SK-N-SH (cell line): ENCODE measurements around the gene MYL1.

ENCODE experiments used
- ELF1 ChIP-seq: IDR thresholded peaks from 2 replicates; pipeline ENCODE4 v1.4.0; 2012
- EP300 ChIP-seq, 2 experiments: IDR thresholded peaks; 2 replicates each; pipeline versions ENCODE4 v1.4.0 to v1.6.1; 2012; ENCODE audit warnings: borderline replicate concordance in 1 of 2, low read depth in 1 of 2, low read length in 1 of 2
- FOXJ3 ChIP-seq: sonication (generic); formaldehyde crosslinking; IDR thresholded peaks from 2 replicates; pipeline ENCODE4 v1.5.1; 2020; ENCODE audit warnings: mild to moderate bottlenecking, missing genetic modification reagents
- RCOR1 ChIP-seq: fragments of 150-350 bp; IDR thresholded peaks from 2 replicates; pipeline ENCODE4 v1.6.1; 2017; ENCODE audit warnings: antibody characterized with exemption, low read length
- SIN3A ChIP-seq: IDR thresholded peaks from 2 replicates; pipeline ENCODE4 v1.6.1; 2012; ENCODE audit warnings: low read depth, mild to moderate bottlenecking, low read length, moderate library complexity, borderline replicate concordance
- SMC3 ChIP-seq: IDR thresholded peaks from 2 replicates; pipeline ENCODE4 v1.6.1; 2012; ENCODE audit warnings: low read depth, low read length, improper control_type of control experiment
- TF ChIP-seq, protein P1 (sequence below): fragments of 200-600 bp; sonication (generic); IDR thresholded peaks from 2 replicates; pipeline ENCODE4 v1.6.1; 2017; ENCODE audit warnings: antibody characterized with exemption, mild to moderate bottlenecking, moderate library complexity
- TF ChIP-seq, protein P2 (sequence below): IDR thresholded peaks from 2 replicates; pipeline ENCODE4 v1.4.0; 2012; ENCODE audit warnings: low read depth

DNA sequence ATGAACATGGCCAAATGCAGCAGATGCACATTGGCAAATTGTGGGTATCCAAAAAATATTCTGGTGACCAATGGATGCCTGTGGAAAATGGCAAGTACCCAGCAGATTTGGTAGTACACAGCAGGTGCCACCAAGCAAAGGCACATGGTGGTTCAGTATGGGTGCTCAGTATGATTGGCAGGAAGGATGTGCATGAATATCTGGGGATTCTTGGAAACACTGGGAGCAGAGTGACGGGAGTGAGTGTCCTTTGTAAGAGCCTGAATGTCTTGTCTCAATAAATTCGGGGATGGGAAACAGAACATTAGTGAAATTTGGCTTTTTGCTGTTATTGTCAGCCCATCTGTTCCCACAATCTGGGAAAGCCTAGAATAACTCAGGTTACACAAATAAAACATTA, 52.9 kb downstream of the MYL1 start:
- TF ChIP-seq SIN3A, result no peak
- no peak for TF ChIP-seq EP300 (IDR thresholded peaks at IDR 0.05; ENCODE audit: borderline replicate concordance in 1 of 2, low read depth in 1 of 2, low read length in 1 of 2)
- TF ChIP-seq ELF1, result no peak
- TF ChIP-seq, protein P1, sequence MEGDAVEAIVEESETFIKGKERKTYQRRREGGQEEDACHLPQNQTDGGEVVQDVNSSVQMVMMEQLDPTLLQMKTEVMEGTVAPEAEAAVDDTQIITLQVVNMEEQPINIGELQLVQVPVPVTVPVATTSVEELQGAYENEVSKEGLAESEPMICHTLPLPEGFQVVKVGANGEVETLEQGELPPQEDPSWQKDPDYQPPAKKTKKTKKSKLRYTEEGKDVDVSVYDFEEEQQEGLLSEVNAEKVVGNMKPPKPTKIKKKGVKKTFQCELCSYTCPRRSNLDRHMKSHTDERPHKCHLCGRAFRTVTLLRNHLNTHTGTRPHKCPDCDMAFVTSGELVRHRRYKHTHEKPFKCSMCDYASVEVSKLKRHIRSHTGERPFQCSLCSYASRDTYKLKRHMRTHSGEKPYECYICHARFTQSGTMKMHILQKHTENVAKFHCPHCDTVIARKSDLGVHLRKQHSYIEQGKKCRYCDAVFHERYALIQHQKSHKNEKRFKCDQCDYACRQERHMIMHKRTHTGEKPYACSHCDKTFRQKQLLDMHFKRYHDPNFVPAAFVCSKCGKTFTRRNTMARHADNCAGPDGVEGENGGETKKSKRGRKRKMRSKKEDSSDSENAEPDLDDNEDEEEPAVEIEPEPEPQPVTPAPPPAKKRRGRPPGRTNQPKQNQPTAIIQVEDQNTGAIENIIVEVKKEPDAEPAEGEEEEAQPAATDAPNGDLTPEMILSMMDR, result no peak
- TF ChIP-seq SMC3, result no peak
- no peak for TF ChIP-seq RCOR1
- TF ChIP-seq, protein P2, sequence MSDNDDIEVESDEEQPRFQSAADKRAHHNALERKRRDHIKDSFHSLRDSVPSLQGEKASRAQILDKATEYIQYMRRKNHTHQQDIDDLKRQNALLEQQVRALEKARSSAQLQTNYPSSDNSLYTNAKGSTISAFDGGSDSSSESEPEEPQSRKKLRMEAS, result no peak
- TF ChIP-seq FOXJ3 (CRISPR knock-in tag), result no peak
